WTC11 (cell line): ENCODE results near the gene CNTNAP2. TPM values are rescaled to one million over a fixed set of nuclear protein-coding genes. Genes with fewer than 3 reads are reported as not detected.

Experiments used
- ATAC-seq: fragments of 200-7000 bp; cut with Tn5 transposase; 2 replicates; pipeline ENCODE4 v1.10.0; 2021; ENCODE audit warnings: mild to moderate bottlenecking, moderate library complexity
- CTCF ChIA-PET: fragments of 300-600 bp; sonication (Branson Sonifier 250); formaldehyde crosslinking; loops from one replicate; lab custom pipeline; 2021; ENCODE audit warnings: antibody characterized with exemption; lab: Charles Lee
- POLR2A ChIA-PET: fragments of 350-600 bp; sonication (Branson Sonifier 250); formaldehyde crosslinking; loops from one replicate; lab custom pipeline; 2021; ENCODE audit warnings: antibody characterized with exemption; lab: Charles Lee
- DNase-seq: peaks from one replicate; pipeline ENCODE4 v3.0.0; 2021; ENCODE audit warnings: low spot score
- H3K27ac Mint-ChIP-seq: 2 replicates; pipeline ENCODE4 v1.8.0; 2021; ENCODE audit warnings: mixed read lengths
- H3K27me3 Mint-ChIP-seq: 2 replicates; pipeline ENCODE4 v1.8.0; 2021; ENCODE audit warnings: low read depth, mild to moderate bottlenecking, moderate library complexity, mixed read lengths
- H3K36me3 Mint-ChIP-seq: 2 replicates; pipeline ENCODE4 v1.8.0; 2021; ENCODE audit warnings: mixed read lengths
- H3K4me1 Mint-ChIP-seq: 2 replicates; pipeline ENCODE4 v1.8.0; 2022; ENCODE audit warnings: mixed read lengths
- H3K4me3 Mint-ChIP-seq: 2 replicates; pipeline ENCODE4 v1.8.0; 2021; ENCODE audit warnings: mild to moderate bottlenecking, moderate library complexity, mixed read lengths
- H3K9me3 Mint-ChIP-seq: 2 replicates; pipeline ENCODE4 v1.8.0; 2021; ENCODE audit warnings: mixed read lengths
- AR ChIP-seq: fragments of 250-450 bp; sonication (Bioruptor Pico); IDR thresholded peaks from 2 replicates; pipeline ENCODE4 v1.9.0; 2021; ENCODE audit warnings: mild to moderate bottlenecking
- ATF1 ChIP-seq: sonication (generic); formaldehyde crosslinking; IDR thresholded peaks from 2 replicates; pipeline ENCODE4 v1.8.1; 2023; ENCODE audit warnings: mild to moderate bottlenecking, moderate library complexity, missing genetic modification reagents
- ATF2 ChIP-seq: sonication (generic); formaldehyde crosslinking; IDR thresholded peaks from 2 replicates; pipeline ENCODE4 v1.8.1; 2022; ENCODE audit warnings: low read depth, missing genetic modification reagents, borderline replicate concordance
- ATF3 ChIP-seq: sonication (generic); formaldehyde crosslinking; conservative IDR thresholded peaks from 2 replicates; pipeline ENCODE4 v1.8.1; 2022; ENCODE audit warnings: mild to moderate bottlenecking, missing genetic modification reagents
- ERG ChIP-seq: fragments of 250-450 bp; sonication (Bioruptor Pico); IDR thresholded peaks from 2 replicates; pipeline ENCODE4 v1.8.0; 2021; ENCODE audit warnings: mild to moderate bottlenecking
- ETV6 ChIP-seq: sonication (generic); formaldehyde crosslinking; IDR thresholded peaks from 2 replicates; pipeline ENCODE4 v1.8.1; 2022; ENCODE audit warnings: mild to moderate bottlenecking, missing genetic modification reagents
- FOXJ3 ChIP-seq: sonication (generic); formaldehyde crosslinking; IDR thresholded peaks from 2 replicates; pipeline ENCODE4 v1.9.0; 2021; ENCODE audit warnings: missing genetic modification reagents, mild to moderate bottlenecking, borderline replicate concordance
- FOXP4 ChIP-seq: sonication (generic); formaldehyde crosslinking; IDR thresholded peaks from 2 replicates; pipeline ENCODE4 v1.8.0; 2022; ENCODE audit warnings: mild to moderate bottlenecking, missing genetic modification reagents
- GRHL2 ChIP-seq: fragments of 250-450 bp; sonication (Bioruptor Pico); IDR thresholded peaks from 2 replicates; pipeline ENCODE4 v1.8.0; 2022; ENCODE audit warnings: mild to moderate bottlenecking, moderate library complexity; ENCODE audit not compliant: insufficient replicate concordance, severe bottlenecking
- HMGA2 ChIP-seq: fragments of 250-450 bp; sonication (Bioruptor Pico); IDR thresholded peaks from 2 replicates; pipeline ENCODE4 v1.4.0; 2021; ENCODE audit warnings: mild to moderate bottlenecking, moderate library complexity
- IRF1 ChIP-seq: sonication (generic); formaldehyde crosslinking; IDR thresholded peaks from 2 replicates; pipeline ENCODE4 v1.8.0; 2023; ENCODE audit warnings: missing genetic modification reagents
- JUN ChIP-seq: sonication (generic); formaldehyde crosslinking; IDR thresholded peaks from 2 replicates; pipeline ENCODE4 v1.8.0; 2023; ENCODE audit warnings: mild to moderate bottlenecking, missing genetic modification reagents
- MXD4 ChIP-seq: fragments of 250-450 bp; sonication (Bioruptor Pico); IDR thresholded peaks from 2 replicates; pipeline ENCODE4 v1.8.0; 2021; ENCODE audit warnings: mild to moderate bottlenecking, moderate library complexity, borderline replicate concordance
- NFE2L1 ChIP-seq: sonication (generic); formaldehyde crosslinking; IDR thresholded peaks from 2 replicates; pipeline ENCODE4 v1.8.1; 2023; ENCODE audit warnings: missing genetic modification reagents
- NFYB ChIP-seq: sonication (generic); formaldehyde crosslinking; conservative IDR thresholded peaks from 2 replicates; pipeline ENCODE4 v1.8.0; 2022; ENCODE audit warnings: low read depth, missing genetic modification reagents
- OVOL2 ChIP-seq: fragments of 250-450 bp; sonication (Bioruptor Pico); IDR thresholded peaks from 2 replicates; pipeline ENCODE4 v1.9.0; 2021; ENCODE audit warnings: mild to moderate bottlenecking, borderline replicate concordance
- RELA ChIP-seq: sonication (generic); formaldehyde crosslinking; IDR thresholded peaks from 2 replicates; pipeline ENCODE4 v1.8.1; 2022; ENCODE audit warnings: missing genetic modification reagents, mild to moderate bottlenecking, borderline replicate concordance
- SMAD4 ChIP-seq: sonication (generic); formaldehyde crosslinking; IDR thresholded peaks from 2 replicates; pipeline ENCODE4 v1.8.0; 2022; ENCODE audit warnings: mild to moderate bottlenecking, missing genetic modification reagents
- SP1 ChIP-seq: sonication (generic); formaldehyde crosslinking; conservative IDR thresholded peaks from 2 replicates; pipeline ENCODE4 v1.8.1; 2022; ENCODE audit warnings: missing genetic modification reagents
- TCF7 ChIP-seq: sonication (generic); formaldehyde crosslinking; IDR thresholded peaks from 2 replicates; pipeline ENCODE4 v1.8.0; 2022; ENCODE audit warnings: mild to moderate bottlenecking, low read depth, missing genetic modification reagents, moderate library complexity
- TEAD4 ChIP-seq: sonication (generic); formaldehyde crosslinking; IDR thresholded peaks from 2 replicates; pipeline ENCODE4 v1.8.0; 2022; ENCODE audit warnings: mild to moderate bottlenecking, missing genetic modification reagents
- USF2 ChIP-seq: sonication (generic); formaldehyde crosslinking; IDR thresholded peaks from 2 replicates; pipeline ENCODE4 v1.8.1; 2023; ENCODE audit warnings: mild to moderate bottlenecking, missing genetic modification reagents, moderate library complexity
- ZNF317 ChIP-seq: sonication (generic); formaldehyde crosslinking; IDR thresholded peaks from 2 replicates; pipeline ENCODE4 v1.8.1; 2023; ENCODE audit warnings: low read depth, mild to moderate bottlenecking, moderate library complexity, missing genetic modification reagents, borderline replicate concordance
- ZNF671 ChIP-seq: fragments of 250-450 bp; sonication (Bioruptor Pico); IDR thresholded peaks from 2 replicates; pipeline ENCODE4 v1.8.0; 2021; ENCODE audit warnings: mild to moderate bottlenecking
- ZSCAN18 ChIP-seq: fragments of 250-450 bp; sonication (Bioruptor Pico); IDR thresholded peaks from 2 replicates; pipeline ENCODE4 v2.1.2; 2022; ENCODE audit warnings: mild to moderate bottlenecking, moderate library complexity
- total RNA-seq: library from RNA; stranded (reverse); gene quantifications from 3 replicates; pipeline ENCODE4 v1.2.3, GENCODE V29; 2021

The CNTNAP2 gene
- total RNA-seq, 1 experiment from 2014 or later: 63.8 TPM

- H3K27me3 Mint-ChIP-seq: no peaks in the 10 kb centered on the region; the same call in 1 of the 2 replicates
- H3K4me1 Mint-ChIP-seq: peaks cover 6% of the 10 kb centered on the region
- DNase-seq (no peak), ATAC-seq (no peak)
- H3K9me3 Mint-ChIP-seq: no peaks in the 10 kb centered on the region
- CTCF ChIA-PET: no interaction called here
- no peaks in the 10 kb centered on the region for H3K36me3 Mint-ChIP-seq
- POLR2A ChIA-PET: no interaction called here
- no peak for TF ChIP-seq TEAD4 (CRISPR knock-in tag)
- no peak for TF ChIP-seq RELA (CRISPR knock-in tag)
- no peak for TF ChIP-seq ZNF671 (CRISPR knock-in tag)
- TF ChIP-seq SP1 (CRISPR knock-in tag): no peak
- TF ChIP-seq GRHL2: no peak
- TF ChIP-seq NFE2L1 (CRISPR knock-in tag): no peak
- no peak for TF ChIP-seq ATF1
- TF ChIP-seq ATF3: no peak
- TF ChIP-seq MXD4: no peak
- no peak for TF ChIP-seq JUN (CRISPR knock-in tag)
- TF ChIP-seq IRF1 (CRISPR knock-in tag): no peak
- no peak for TF ChIP-seq ZNF317 (CRISPR knock-in tag)
- TF ChIP-seq ERG (CRISPR knock-in tag): no peak
- no peak for TF ChIP-seq TCF7 (CRISPR knock-in tag)
- no peak for TF ChIP-seq FOXJ3 (CRISPR knock-in tag)
- H3K4me3 Mint-ChIP-seq: no peak overlapping the region
- H3K27ac Mint-ChIP-seq: no peak overlapping the region
These were observed 1165.6 kb downstream of the CNTNAP2 start for GRCh38 chr7:147282204-147282603.

GRCh38 chr7:147296201-147296600 is 1179.6 kb downstream of the CNTNAP2 start:
- CTCF ChIA-PET: no interaction called here
- POLR2A ChIA-PET: no interaction called here
- Mint-ChIP-seq H3K27ac (no peak overlapping the region), H3K36me3 (no peaks in the 10 kb centered on the region), H3K27me3 (no peaks in the 10 kb centered on the region; the same call in 1 of the 2 replicates), H3K4me3 (no peak overlapping the region), H3K4me1 (no peaks in the 10 kb centered on the region), H3K9me3 (no peaks in the 10 kb centered on the region)
- no peak for DNase-seq
- no peak for TF ChIP-seq ATF2 (CRISPR knock-in tag)
- TF ChIP-seq FOXP4: no peak
- TF ChIP-seq ZSCAN18 (CRISPR knock-in tag): no peak
- no peak for TF ChIP-seq USF2 (CRISPR knock-in tag)
- TF ChIP-seq OVOL2 (CRISPR knock-in tag): no peak
- no peak for TF ChIP-seq SMAD4
- no peak for TF ChIP-seq AR (CRISPR knock-in tag)
- TF ChIP-seq HMGA2 (CRISPR knock-in tag): no peak
- TF ChIP-seq RELA (CRISPR knock-in tag): no peak
- no peak for TF ChIP-seq SP1 (CRISPR knock-in tag)
- TF ChIP-seq NFYB (CRISPR knock-in tag): no peak
- no peak for TF ChIP-seq ETV6 (CRISPR knock-in tag)
- no peak for ATAC-seq
